Esophagus squamous epithelium (tissue), 5 donors: Measurements from ENCODE around the gene CLEC2L. TPM values are rescaled to one million over a fixed set of nuclear protein-coding genes. Genes with fewer than 3 reads are reported as not detected.

Source experiments
- DNase-seq: peaks from one replicate; lab custom pipeline; 2025; lab: John Stamatoyannopoulos, UW
- H3K27ac ChIP-seq, 4 donors: fragments of 200-600 bp; sonication (generic); one replicate each; pipeline ENCODE4 v1.5.1; 2016 to 2019; ENCODE audit warnings: mild to moderate bottlenecking in 1 of 4
- H3K27me3 ChIP-seq, 4 donors: fragments of 200-600 bp; sonication (generic); 1 replicate in 3 of 4; 2 replicates in 1 of 4; pipeline versions ENCODE4 v1.5.1 to v1.6.0; 2017 to 2021; ENCODE audit warnings: antibody characterized with exemption in 1 of 4
- H3K36me3 ChIP-seq, 3 donors: fragments of 200-600 bp; sonication (generic); one replicate each; pipeline ENCODE4 v1.5.1; 2016 to 2019
- H3K4me1 ChIP-seq, 3 donors: fragments of 200-600 bp; sonication (generic); one replicate each; pipeline ENCODE4 v1.5.1; 2017 to 2019
- H3K4me3 ChIP-seq, 4 donors: fragments of 200-600 bp; sonication (generic); 1 replicate in 3 of 4; 2 replicates in 1 of 4; pipeline ENCODE4 v1.5.1; 2016 to 2019; ENCODE audit warnings: mild to moderate bottlenecking in 2 of 4, moderate library complexity in 1 of 4
- H3K9me3 ChIP-seq, 3 donors: fragments of 200-600 bp; sonication (generic); one replicate each; pipeline ENCODE4 v1.5.1; 2016 to 2019
- CTCF ChIP-seq, 6 experiments: fragments of 450-650 bp in 4 of 6; fragments of 200-600 bp in 2 of 6; sonication (generic) in 2 of 6; IDR thresholded peaks; one replicate each; pipeline ENCODE4 v1.5.1; 2016 to 2019; ENCODE audit warnings: antibody characterized with exemption in 6 of 6, mild to moderate bottlenecking in 4 of 6, moderate library complexity in 4 of 6
- POLR2A ChIP-seq, 4 donors: fragments of 450-650 bp; IDR thresholded peaks; one replicate each; pipeline ENCODE4 v1.6.1; 2017; ENCODE audit warnings: antibody characterized with exemption in 4 of 4, mild to moderate bottlenecking in 4 of 4, moderate library complexity in 3 of 4
- WGBS, 2 donors: methylation state at CpG; one replicate each; pipeline ENCODE4 v1.1.5; 2018; 5-methylcytosine and 5-hydroxymethylcytosine counted together
- intact Hi-C: fragments of 100-400 bp; cut with DNase I; formaldehyde crosslinking; loops from one replicate; pipeline ENCODE4 v1.15.0; 2022
- total RNA-seq, 4 donors: library from RNA; depleted of rRNA; stranded (reverse); fragments of >200 nt; gene quantifications; one replicate each; pipeline ENCODE4 v1.1.0, GENCODE V29; 2016
- donor health status: DM: yes; HTN: yes; CAD: no.

Gene CLEC2L
- total RNA-seq, 4 donors from 2014 or later = not detected

GRCh38 chr7:139526578-139527544 is 3.4 kb downstream of the CLEC2L start:
- no peak for DNase-seq
- Histone ChIP-seq H3K27ac (no peak overlapping the region), H3K9me3 (no peaks in the 10 kb centered on the region), H3K4me1 (peaks cover 4 to 24% (median 7%) of the 10 kb centered on the region in 3 donors), H3K4me3 (no peak overlapping the region), H3K36me3 (no peaks in the 10 kb centered on the region), H3K27me3 (peaks cover 0 to 65% (median 2%) of the 10 kb centered on the region in 4 donors)
- intact Hi-C loops = no loop called here
- TF ChIP-seq POLR2A (IDR thresholded peaks at IDR 0.05) = no peak
- 45 to 64% methylated on average over 4 to 7 of the region's 8 CpGs for WGBS, 2 donors

GRCh38 chr7:139531094-139531493 is 7.6 kb downstream of the CLEC2L start:
- H3K4me3 ChIP-seq = no peak overlapping the region
- intact Hi-C loops = no loop called here
- 73 to 81% methylated on average over 1 of the region's 1 CpG for WGBS, 2 donors
- no peak for DNase-seq
- peaks cover 4 to 12% (median 7%) of the 10 kb centered on the region in 3 donors for H3K4me1 ChIP-seq
- no peaks in the 10 kb centered on the region for H3K9me3 ChIP-seq
- no peak overlapping the region for H3K27ac ChIP-seq
- TF ChIP-seq POLR2A (IDR thresholded peaks at IDR 0.05) (no peak), CTCF (IDR thresholded peaks at IDR 0.05) (no peak)
- no peaks in the 10 kb centered on the region for H3K36me3 ChIP-seq
- peaks cover 0 to 34% (median 0%) of the 10 kb centered on the region in 4 donors for H3K27me3 ChIP-seq

- DNase-seq = no peak
- WGBS, 2 donors = 62 to 75% methylated on average over 6 of the region's 6 CpGs
- TF ChIP-seq POLR2A (IDR thresholded peaks at IDR 0.05) (no peak), CTCF (IDR thresholded peaks at IDR 0.05) (no peak)
- H3K27me3 ChIP-seq = peaks cover 0 to 30% (median 0%) of the 10 kb centered on the region in 4 donors
- no peak overlapping the region for H3K27ac ChIP-seq
- H3K4me3 ChIP-seq = no peak overlapping the region
- H3K9me3 ChIP-seq = no peaks in the 10 kb centered on the region
- no peaks in the 10 kb centered on the region for H3K36me3 ChIP-seq
- intact Hi-C loops = no loop called here
- H3K4me1 ChIP-seq = no peaks in the 10 kb centered on the region
These were observed 9.2 kb downstream of the CLEC2L start for GRCh38 chr7:139532636-139533155.

- no peak for DNase-seq
- Histone ChIP-seq H3K27ac (no peak overlapping the region), H3K4me3 (no peak overlapping the region), H3K36me3 (no peaks in the 10 kb centered on the region), H3K4me1 (no peaks in the 10 kb centered on the region), H3K9me3 (no peaks in the 10 kb centered on the region), H3K27me3 (peaks cover 0 to 21% (median 0%) of the 10 kb centered on the region in 4 donors)
- WGBS, 2 donors = 87 to 89% methylated on average over 9 of the region's 9 CpGs
- intact Hi-C loops = no loop called here
- TF ChIP-seq CTCF (IDR thresholded peaks at IDR 0.05) (no peak), POLR2A (IDR thresholded peaks at IDR 0.05) (no peak)
These were observed 10.6 kb downstream of the CLEC2L start for GRCh38 chr7:139534096-139534495.

GRCh38 chr7:139534966-139535651 is 11.6 kb downstream of the CLEC2L start:
- TF ChIP-seq CTCF (IDR thresholded peaks at IDR 0.05) (no peak), POLR2A (IDR thresholded peaks at IDR 0.05) (no peak)
- intact Hi-C loops = no loop called here
- Histone ChIP-seq H3K4me3 (no peak overlapping the region), H3K27ac (no peak overlapping the region), H3K36me3 (no peaks in the 10 kb centered on the region), H3K27me3 (peaks cover 0 to 16% (median 0%) of the 10 kb centered on the region in 4 donors), H3K4me1 (peaks cover 0 to 7% (median 0%) of the 10 kb centered on the region in 3 donors), H3K9me3 (no peaks in the 10 kb centered on the region)
- 47 to 65% methylated on average over 7 of the region's 7 CpGs for WGBS, 2 donors
- DNase-seq = no peak
